A549 (cell line): ENCODE measurements around the gene PNPLA7. TPM values are rescaled to one million over a fixed set of nuclear protein-coding genes. Genes with fewer than 3 reads are reported as not detected.
"Not testable (repeated sequence)": the region's sequence is repeated elsewhere in the genome, so short reads cannot be mapped to it uniquely, and the experiment has no call there.

Experiments used
- ATAC-seq, 2 experiments: fragments of 200-7000 bp in 1 of 2; fragments of >200 bp in 1 of 2; cut with Nextera tagmentation in 1 of 2; cut with Tn5 transposase in 1 of 2; 3 replicates each; pipeline versions ENCODE4 v1.8.0 to v1.9.1; 2018 to 2020; ENCODE audit warnings: mild to moderate bottlenecking in 1 of 2, moderate library complexity in 1 of 2
- CTCF ChIA-PET: fragments of 300-600 bp; sonication (Branson Sonifier 250); formaldehyde crosslinking; extraction: SDS; loops from one replicate; lab custom pipeline; 2021; ENCODE audit warnings: antibody characterized with exemption, inconsistent platforms; lab: Yijun Ruan, JAX
- POLR2A ChIA-PET: fragments of 350-600 bp; formaldehyde crosslinking; extraction: SDS; loops from one replicate; lab custom pipeline; 2021; ENCODE audit warnings: antibody characterized with exemption, inconsistent platforms; lab: Yijun Ruan, JAX
- DNase-seq, 2 experiments: peaks; one replicate each; pipeline versions ENCODE4 v3.0.0 to v3.0.0-alpha.2; 2011 to 2016; ENCODE audit warnings: low read depth in 1 of 2, low spot score in 1 of 2
- FAIRE-seq: peaks from 2 replicates; lab custom pipeline; 2011; peaks lifted over from hg19 to GRCh38; lab: Jason Lieb, UNC
- H3K27ac ChIP-seq, 2 experiments: fragments of >200 bp; sonication (Bioruptor Twin); formaldehyde crosslinking; 3 replicates each; pipeline ENCODE4 v1.5.1; 2016 to 2017
- H3K4me1 ChIP-seq: fragments of >200 bp; sonication (Bioruptor Twin); formaldehyde crosslinking; 3 replicates; pipeline ENCODE4 v1.6.1; 2016
- H3K4me2 ChIP-seq: fragments of >200 bp; sonication (Bioruptor Twin); formaldehyde crosslinking; 3 replicates; pipeline ENCODE4 v1.6.1; 2016
- H3K4me3 ChIP-seq: fragments of >200 bp; sonication (Bioruptor Twin); formaldehyde crosslinking; 3 replicates; pipeline ENCODE4 v1.5.1; 2016
- H3K9me3 ChIP-seq: fragments of >200 bp; sonication (Bioruptor Twin); formaldehyde crosslinking; 3 replicates; pipeline ENCODE4 v1.6.1; 2016
- BHLHE40 ChIP-seq: IDR thresholded peaks from 2 replicates; pipeline ENCODE4 v1.6.1; 2012; ENCODE audit warnings: low read depth, low read length, inconsistent platforms
- CBX2 ChIP-seq: fragments of 200-600 bp; sonication (generic); IDR thresholded peaks from 2 replicates; pipeline ENCODE4 v1.6.1; 2016; ENCODE audit warnings: low read depth, mild to moderate bottlenecking, borderline replicate concordance
- CEBPB ChIP-seq, 2 experiments: fragments of >200 bp in 1 of 2; sonication (Bioruptor Twin) in 1 of 2; formaldehyde crosslinking in 1 of 2; IDR thresholded peaks; 2 replicates each; pipeline ENCODE4 v1.6.1; 2012 to 2016
- CHD4 ChIP-seq: fragments of 200-600 bp; sonication (generic); IDR thresholded peaks from 2 replicates; pipeline ENCODE4 v1.6.1; 2016; ENCODE audit warnings: antibody characterized with exemption, mild to moderate bottlenecking, borderline replicate concordance
- EP300 ChIP-seq, 2 experiments: fragments of >200 bp; sonication (Bioruptor Twin); formaldehyde crosslinking; IDR thresholded peaks; 2 replicates in 1 of 2; 3 replicates in 1 of 2; pipeline ENCODE4 v1.6.1; 2016 to 2017
- ESRRA ChIP-seq: fragments of 150-350 bp; IDR thresholded peaks from 2 replicates; pipeline ENCODE4 v1.6.1; 2014; ENCODE audit warnings: mild to moderate bottlenecking, low read length, borderline replicate concordance
- HEYL ChIP-seq: fragments of 250-450 bp; sonication (Bioruptor Pico); IDR thresholded peaks from 2 replicates; pipeline ENCODE4 v1.8.0; 2021; ENCODE audit warnings: mild to moderate bottlenecking, moderate library complexity
- HOXB13 ChIP-seq: fragments of 250-450 bp; sonication (Bioruptor Pico); IDR thresholded peaks from 2 replicates; pipeline ENCODE4 v1.5.0; 2020; ENCODE audit warnings: low read depth, mild to moderate bottlenecking, moderate library complexity
- MAFK ChIP-seq: fragments of 450-650 bp; IDR thresholded peaks from 2 replicates; pipeline ENCODE4 v1.6.1; 2014; ENCODE audit not compliant: partially characterized antibody
- MAZ ChIP-seq: fragments of 150-350 bp; IDR thresholded peaks from 2 replicates; pipeline ENCODE4 v1.6.1; 2014; ENCODE audit warnings: antibody characterized with exemption, low read depth, low read length, borderline replicate concordance
- NFE2L2 ChIP-seq: fragments of 150-350 bp; conservative IDR thresholded peaks from 2 replicates; pipeline ENCODE4 v1.6.1; 2014; ENCODE audit warnings: low read length
- PHF8 ChIP-seq: fragments of 200-600 bp; sonication (generic); IDR thresholded peaks from 2 replicates; pipeline ENCODE4 v1.6.1; 2016; ENCODE audit warnings: low read depth, mild to moderate bottlenecking, antibody characterized with exemption, moderate library complexity, borderline replicate concordance
- POLR2A ChIP-seq: IDR thresholded peaks from 2 replicates; pipeline ENCODE4 v1.6.1; 2012; ENCODE audit warnings: mild to moderate bottlenecking, low read length
- POLR2AphosphoS2 ChIP-seq: conservative IDR thresholded peaks from 2 replicates; pipeline ENCODE4 v1.6.1; 2012; ENCODE audit warnings: low read length, improper control_type of control experiment, inconsistent platforms
- RARB ChIP-seq: fragments of 250-450 bp; sonication (Bioruptor Pico); IDR thresholded peaks from 2 replicates; pipeline ENCODE4 v1.8.0; 2021; ENCODE audit warnings: mild to moderate bottlenecking, moderate library complexity
- RNF2 ChIP-seq: fragments of 200-600 bp; sonication (generic); IDR thresholded peaks from 2 replicates; pipeline ENCODE4 v1.6.1; 2016; ENCODE audit warnings: low read depth, mild to moderate bottlenecking, antibody characterized with exemption, moderate library complexity, borderline replicate concordance
- SMC3 ChIP-seq: fragments of >200 bp; sonication (Bioruptor Twin); formaldehyde crosslinking; IDR thresholded peaks from 3 replicates; pipeline ENCODE4 v1.6.1; 2018; ENCODE audit warnings: inconsistent platforms
- SREBF2 ChIP-seq: fragments of 450-650 bp; IDR thresholded peaks from 2 replicates; pipeline ENCODE4 v1.6.1; 2014; ENCODE audit warnings: mild to moderate bottlenecking, moderate library complexity
- ZNF302 ChIP-seq: fragments of 250-450 bp; sonication (Bioruptor Pico); IDR thresholded peaks from 2 replicates; pipeline ENCODE4 v1.9.0; 2021; ENCODE audit warnings: inconsistent platforms, mild to moderate bottlenecking, moderate library complexity
- WGBS: methylation state at CpG from one replicate; pipeline ENCODE4 v1.1.6; 2017; ENCODE audit errors: missing lambda C conversion rate; 5-methylcytosine and 5-hydroxymethylcytosine counted together
- polyA plus RNA-seq, 4 experiments: library from polyadenylated mRNA; depleted of rRNA in 3 of 4; stranded (reverse); fragments of >200 nt; fragmentation: RNase III in 1 of 4; extraction: RNeasy Plus Mini Kit Qiagen cat#74134 plus additional on column Dnase treatment in 1 of 4; gene quantifications; 2 replicates in 3 of 4; 3 replicates in 1 of 4; pipeline ENCODE4 v1.2.3, GENCODE V29; 2011 to 2017
- TF ChIP-seq, protein P1 (sequence below): fragments of 450-650 bp; IDR thresholded peaks from 2 replicates; pipeline ENCODE4 v1.6.1; 2014; ENCODE audit warnings: antibody characterized with exemption
- TF ChIP-seq, protein P2 (sequence below): fragments of >200 bp; sonication (Bioruptor Twin); formaldehyde crosslinking; IDR thresholded peaks from 3 replicates; pipeline ENCODE4 v1.5.1; 2016
- TF ChIP-seq, protein P3 (sequence below): IDR thresholded peaks from 2 replicates; pipeline ENCODE4 v1.6.1; 2012; ENCODE audit warnings: low read depth, borderline replicate concordance
- TF ChIP-seq, protein P4 (sequence below): IDR thresholded peaks from 2 replicates; pipeline ENCODE4 v1.6.1; 2012
- TF ChIP-seq, protein P5 (sequence below): fragments of 250-450 bp; sonication (Bioruptor Pico); IDR thresholded peaks from 2 replicates; pipeline ENCODE4 v1.5.0; 2021; ENCODE audit warnings: mild to moderate bottlenecking, moderate library complexity, borderline replicate concordance
- TF ChIP-seq, protein P6 (sequence below): fragments of >200 bp; sonication (Bioruptor Twin); formaldehyde crosslinking; IDR thresholded peaks from 2 replicates; pipeline ENCODE4 v1.6.1; 2016

Gene PNPLA7
- polyA plus RNA-seq, 2 of the 4 experiments (the other 2 are of a cell fraction) = 0.31 to 1.1 TPM

DNA sequence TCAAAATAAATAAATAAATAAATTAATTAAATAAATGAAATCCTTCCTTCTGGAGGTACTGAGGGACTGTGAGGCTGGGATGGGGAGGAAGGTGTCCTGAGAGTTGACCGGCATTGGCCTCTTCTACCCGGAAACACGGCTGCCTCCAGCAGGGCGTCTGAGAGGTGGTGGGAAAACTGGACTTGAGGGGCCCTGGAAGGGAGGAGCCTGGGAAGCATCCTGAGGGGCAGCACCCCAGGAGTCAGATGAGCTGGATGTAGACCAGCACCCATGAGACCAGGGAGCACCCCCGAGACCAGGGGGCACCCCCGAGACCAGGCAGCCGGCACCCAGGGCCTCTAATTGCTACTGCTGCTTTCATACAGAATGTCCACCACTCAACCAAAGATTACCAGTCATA, 82.3 kb downstream of the PNPLA7 start:
- WGBS = 98% methylated on average over 4 of the region's 7 CpGs
- ChIA-PET POLR2A (no interaction called here), CTCF (interaction anchor here (0.9 to 1.5 kb wide), 2 partner anchors 38 to 45 kb away, joined by 3 read pairs; partner anchors contain the start of gene EXD3)
- Histone ChIP-seq H3K4me2 (no peak overlapping the region), H3K27ac (no peak overlapping the region), H3K4me3 (no peak overlapping the region), H3K9me3 (no peaks in the 10 kb centered on the region), H3K4me1 (no peaks in the 10 kb centered on the region)
- DNase-seq (no peak), FAIRE-seq (no peak), ATAC-seq (no peak)
- TF ChIP-seq, protein P1, sequence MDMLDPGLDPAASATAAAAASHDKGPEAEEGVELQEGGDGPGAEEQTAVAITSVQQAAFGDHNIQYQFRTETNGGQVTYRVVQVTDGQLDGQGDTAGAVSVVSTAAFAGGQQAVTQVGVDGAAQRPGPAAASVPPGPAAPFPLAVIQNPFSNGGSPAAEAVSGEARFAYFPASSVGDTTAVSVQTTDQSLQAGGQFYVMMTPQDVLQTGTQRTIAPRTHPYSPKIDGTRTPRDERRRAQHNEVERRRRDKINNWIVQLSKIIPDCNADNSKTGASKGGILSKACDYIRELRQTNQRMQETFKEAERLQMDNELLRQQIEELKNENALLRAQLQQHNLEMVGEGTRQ = no peak
- no peak for TF ChIP-seq CHD4
- no peak for TF ChIP-seq EP300 (IDR thresholded peaks at IDR 0.05)
- TF ChIP-seq, protein P2, sequence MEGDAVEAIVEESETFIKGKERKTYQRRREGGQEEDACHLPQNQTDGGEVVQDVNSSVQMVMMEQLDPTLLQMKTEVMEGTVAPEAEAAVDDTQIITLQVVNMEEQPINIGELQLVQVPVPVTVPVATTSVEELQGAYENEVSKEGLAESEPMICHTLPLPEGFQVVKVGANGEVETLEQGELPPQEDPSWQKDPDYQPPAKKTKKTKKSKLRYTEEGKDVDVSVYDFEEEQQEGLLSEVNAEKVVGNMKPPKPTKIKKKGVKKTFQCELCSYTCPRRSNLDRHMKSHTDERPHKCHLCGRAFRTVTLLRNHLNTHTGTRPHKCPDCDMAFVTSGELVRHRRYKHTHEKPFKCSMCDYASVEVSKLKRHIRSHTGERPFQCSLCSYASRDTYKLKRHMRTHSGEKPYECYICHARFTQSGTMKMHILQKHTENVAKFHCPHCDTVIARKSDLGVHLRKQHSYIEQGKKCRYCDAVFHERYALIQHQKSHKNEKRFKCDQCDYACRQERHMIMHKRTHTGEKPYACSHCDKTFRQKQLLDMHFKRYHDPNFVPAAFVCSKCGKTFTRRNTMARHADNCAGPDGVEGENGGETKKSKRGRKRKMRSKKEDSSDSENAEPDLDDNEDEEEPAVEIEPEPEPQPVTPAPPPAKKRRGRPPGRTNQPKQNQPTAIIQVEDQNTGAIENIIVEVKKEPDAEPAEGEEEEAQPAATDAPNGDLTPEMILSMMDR = no peak
- TF ChIP-seq MAZ = no peak
- no peak for TF ChIP-seq ESRRA
- TF ChIP-seq ZNF302 (CRISPR knock-in tag) = no peak
- TF ChIP-seq, protein P3, sequence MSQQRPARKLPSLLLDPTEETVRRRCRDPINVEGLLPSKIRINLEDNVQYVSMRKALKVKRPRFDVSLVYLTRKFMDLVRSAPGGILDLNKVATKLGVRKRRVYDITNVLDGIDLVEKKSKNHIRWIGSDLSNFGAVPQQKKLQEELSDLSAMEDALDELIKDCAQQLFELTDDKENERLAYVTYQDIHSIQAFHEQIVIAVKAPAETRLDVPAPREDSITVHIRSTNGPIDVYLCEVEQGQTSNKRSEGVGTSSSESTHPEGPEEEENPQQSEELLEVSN = no peak
- no peak for TF ChIP-seq SREBF2
- no peak for TF ChIP-seq RARB (CRISPR knock-in tag)
- TF ChIP-seq HEYL (CRISPR knock-in tag) = no peak
- TF ChIP-seq POLR2AphosphoS2 = no peak
- TF ChIP-seq NFE2L2 = no peak
- TF ChIP-seq, protein P4, sequence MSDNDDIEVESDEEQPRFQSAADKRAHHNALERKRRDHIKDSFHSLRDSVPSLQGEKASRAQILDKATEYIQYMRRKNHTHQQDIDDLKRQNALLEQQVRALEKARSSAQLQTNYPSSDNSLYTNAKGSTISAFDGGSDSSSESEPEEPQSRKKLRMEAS = no peak
- no peak for TF ChIP-seq SMC3
- TF ChIP-seq HOXB13 (CRISPR knock-in tag) = no peak

DNA sequence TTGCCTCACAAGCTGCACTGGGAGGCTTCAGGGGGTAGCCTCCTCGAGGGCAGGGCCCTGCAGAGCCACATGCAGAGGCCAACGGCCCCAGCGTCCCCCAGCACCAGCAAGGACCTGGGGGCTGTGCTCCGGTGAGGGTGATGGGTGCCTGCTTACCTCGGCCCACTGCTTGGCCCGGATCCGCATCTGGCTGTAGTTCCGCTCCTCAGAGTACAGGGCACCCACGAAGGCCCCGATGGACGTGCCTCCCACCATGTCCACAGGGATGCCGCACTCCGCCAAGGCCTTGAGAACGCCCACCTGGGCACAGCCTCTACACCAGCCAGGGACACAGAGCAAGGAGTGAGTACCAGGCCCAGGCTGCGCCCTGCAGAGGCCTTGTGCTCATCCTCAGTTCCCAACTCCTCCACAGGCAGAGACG, 83.0 kb downstream of the PNPLA7 start:
- no CpG with 5 or more reads among the region's 16 CpGs for WGBS
- no peak for TF ChIP-seq CBX2
- no peak for TF ChIP-seq BHLHE40
- TF ChIP-seq POLR2A = no peak
- no peak for TF ChIP-seq SREBF2
- no peak for TF ChIP-seq NFE2L2
- TF ChIP-seq CEBPB (IDR thresholded peaks at IDR 0.05) = no peak
- TF ChIP-seq RNF2 = no peak
- TF ChIP-seq PHF8 = no peak
- TF ChIP-seq, protein P2 = no peak
- no peak for TF ChIP-seq MAFK
- TF ChIP-seq, protein P5, sequence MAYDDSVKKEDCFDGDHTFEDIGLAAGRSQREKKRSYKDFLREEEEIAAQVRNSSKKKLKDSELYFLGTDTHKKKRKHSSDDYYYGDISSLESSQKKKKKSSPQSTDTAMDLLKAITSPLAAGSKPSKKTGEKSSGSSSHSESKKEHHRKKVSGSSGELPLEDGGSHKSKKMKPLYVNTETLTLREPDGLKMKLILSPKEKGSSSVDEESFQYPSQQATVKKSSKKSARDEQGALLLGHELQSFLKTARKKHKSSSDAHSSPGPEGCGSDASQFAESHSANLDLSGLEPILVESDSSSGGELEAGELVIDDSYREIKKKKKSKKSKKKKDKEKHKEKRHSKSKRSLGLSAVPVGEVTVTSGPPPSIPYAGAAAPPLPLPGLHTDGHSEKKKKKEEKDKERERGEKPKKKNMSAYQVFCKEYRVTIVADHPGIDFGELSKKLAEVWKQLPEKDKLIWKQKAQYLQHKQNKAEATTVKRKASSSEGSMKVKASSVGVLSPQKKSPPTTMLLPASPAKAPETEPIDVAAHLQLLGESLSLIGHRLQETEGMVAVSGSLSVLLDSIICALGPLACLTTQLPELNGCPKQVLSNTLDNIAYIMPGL (CRISPR knock-in tag) = no peak
- TF ChIP-seq, protein P6, sequence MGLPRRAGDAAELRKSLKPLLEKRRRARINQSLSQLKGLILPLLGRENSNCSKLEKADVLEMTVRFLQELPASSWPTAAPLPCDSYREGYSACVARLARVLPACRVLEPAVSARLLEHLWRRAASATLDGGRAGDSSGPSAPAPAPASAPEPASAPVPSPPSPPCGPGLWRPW = no peak
- ChIA-PET CTCF (interaction anchor here (0.9 to 1.5 kb wide), 2 partner anchors 39 to 44 kb away, joined by 3 read pairs; partner anchors contain the start of gene EXD3), POLR2A (no interaction called here)
- Histone ChIP-seq H3K4me3 (no peak overlapping the region), H3K4me2 (no peak overlapping the region), H3K9me3 (no peaks in the 10 kb centered on the region), H3K27ac (no peak overlapping the region), H3K4me1 (no peaks in the 10 kb centered on the region)
- ATAC-seq (no peak), DNase-seq (no peak), FAIRE-seq (no peak)

DNA sequence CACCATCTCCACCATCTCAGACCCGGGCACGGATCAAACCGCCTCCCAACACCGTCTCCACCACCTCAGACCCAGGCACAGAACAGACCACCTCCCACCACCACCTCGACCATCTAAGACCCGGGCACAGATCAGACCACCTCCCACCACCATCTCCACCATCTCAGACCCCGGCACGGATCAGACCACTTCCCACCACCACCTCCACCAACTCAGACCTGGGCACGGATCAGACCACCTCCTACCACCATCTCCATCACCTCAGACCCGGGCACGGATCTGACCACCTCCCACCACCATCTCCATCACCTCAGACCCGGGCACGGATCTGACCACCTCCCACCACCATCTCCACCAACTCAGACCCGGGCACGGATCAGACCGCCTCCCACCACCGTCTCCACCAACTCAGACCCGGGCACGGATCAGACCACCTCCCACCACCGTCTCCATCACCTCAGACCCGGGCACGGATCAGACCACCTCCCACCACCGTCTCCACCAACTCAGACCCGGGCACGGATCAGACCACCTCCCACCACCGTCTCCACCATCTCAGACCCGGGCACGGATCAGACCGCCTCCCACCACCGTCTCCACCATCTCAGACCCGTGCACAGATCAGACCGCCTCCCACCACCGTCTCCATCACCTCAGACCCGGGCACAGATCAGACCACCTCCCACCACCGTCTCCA, 83.7 kb downstream of the PNPLA7 start:
- H3K9me3 ChIP-seq, FAIRE-seq, ATAC-seq, H3K4me2 ChIP-seq, H3K4me1 ChIP-seq, DNase-seq, POLR2A ChIA-PET, H3K4me3 ChIP-seq, CTCF ChIA-PET, H3K27ac ChIP-seq: not testable (repeated sequence)
- 80% methylated on average over 35 of the region's 35 CpGs for WGBS
